Vagina (tissue), 2 donors: ENCODE results near the gene XPOT.

Experiments
- POLR2AphosphoS5 ChIP-seq, 2 donors: sonication (generic); formaldehyde crosslinking; IDR thresholded peaks; one replicate each; pipeline ENCODE4 v1.9.0; 2017; ENCODE audit warnings: antibody characterized with exemption in 2 of 2, mild to moderate bottlenecking in 2 of 2, low read depth in 1 of 2; ENCODE audit not compliant: insufficient read depth in 1 of 2
- TF ChIP-seq, protein P1 (sequence below), 3 experiments: fragments of 450-650 bp in 2 of 3; fragments of 200-600 bp in 1 of 3; sonication (generic) in 1 of 3; IDR thresholded peaks; one replicate each; pipeline ENCODE4 v1.5.1; 2017 to 2019; ENCODE audit warnings: antibody characterized with exemption in 3 of 3, mild to moderate bottlenecking in 2 of 3, moderate library complexity in 2 of 3

- TF ChIP-seq, protein P1, sequence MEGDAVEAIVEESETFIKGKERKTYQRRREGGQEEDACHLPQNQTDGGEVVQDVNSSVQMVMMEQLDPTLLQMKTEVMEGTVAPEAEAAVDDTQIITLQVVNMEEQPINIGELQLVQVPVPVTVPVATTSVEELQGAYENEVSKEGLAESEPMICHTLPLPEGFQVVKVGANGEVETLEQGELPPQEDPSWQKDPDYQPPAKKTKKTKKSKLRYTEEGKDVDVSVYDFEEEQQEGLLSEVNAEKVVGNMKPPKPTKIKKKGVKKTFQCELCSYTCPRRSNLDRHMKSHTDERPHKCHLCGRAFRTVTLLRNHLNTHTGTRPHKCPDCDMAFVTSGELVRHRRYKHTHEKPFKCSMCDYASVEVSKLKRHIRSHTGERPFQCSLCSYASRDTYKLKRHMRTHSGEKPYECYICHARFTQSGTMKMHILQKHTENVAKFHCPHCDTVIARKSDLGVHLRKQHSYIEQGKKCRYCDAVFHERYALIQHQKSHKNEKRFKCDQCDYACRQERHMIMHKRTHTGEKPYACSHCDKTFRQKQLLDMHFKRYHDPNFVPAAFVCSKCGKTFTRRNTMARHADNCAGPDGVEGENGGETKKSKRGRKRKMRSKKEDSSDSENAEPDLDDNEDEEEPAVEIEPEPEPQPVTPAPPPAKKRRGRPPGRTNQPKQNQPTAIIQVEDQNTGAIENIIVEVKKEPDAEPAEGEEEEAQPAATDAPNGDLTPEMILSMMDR (IDR thresholded peaks at IDR 0.05), result no peak
- no peak for TF ChIP-seq POLR2AphosphoS5 (IDR thresholded peaks at IDR 0.05; ENCODE audit: insufficient read depth in 1 of 2, low read depth in 1 of 2)
These were observed 65.4 kb downstream of the XPOT start for GRCh38 chr12:64469455-64470142.
